Measurements from ENCODE around the gene RGMA.
"Not testable (repeated sequence)": the region's sequence is repeated elsewhere in the genome, so short reads cannot be mapped to it uniquely, and the experiment has no call there.

RGMA gene

GRCh38 chr15:93032515-93033206 lies 56.4 kb downstream of the RGMA start:
- DNase-seq, result not testable (repeated sequence)

GRCh38 chr15:93031557-93032384 lies 57.2 kb downstream of the RGMA start:
- DNase-seq, result not testable (repeated sequence)

GRCh38 chr15:93031103-93031464 lies 57.9 kb downstream of the RGMA start:
- no peak for DNase-seq

- peak; percentile 54 for DNase-seq
Observed at GRCh38 chr15:93030430-93031102, 58.4 kb downstream of the RGMA start.

GRCh38 chr15:93029836-93030429 lies 59.1 kb downstream of the RGMA start:
- no peak for DNase-seq

GRCh38 chr15:93029214-93029835 lies 59.7 kb downstream of the RGMA start:
- DNase-seq, result no peak

GRCh38 chr15:93028632-93029213 lies 60.3 kb downstream of the RGMA start:
- DNase-seq, result no peak

GRCh38 chr15:93028111-93028631 lies 60.8 kb downstream of the RGMA start:
- peak; percentile 5 for DNase-seq

GRCh38 chr15:93027413-93027812 lies 61.6 kb downstream of the RGMA start:
- DNase-seq, result no peak

- no peak for DNase-seq
Observed at GRCh38 chr15:93026380-93026817, 62.6 kb downstream of the RGMA start.

GRCh38 chr15:93025625-93025982 lies 63.4 kb downstream of the RGMA start:
- DNase-seq, result no peak

GRCh38 chr15:93024716-93025624 lies 64.0 kb downstream of the RGMA start:
- DNase-seq, result no peak

- no peak for DNase-seq
Observed at GRCh38 chr15:93024293-93024692, 64.7 kb downstream of the RGMA start.

- DNase-seq, result no peak
Observed at GRCh38 chr15:93020976-93021772, 67.8 kb downstream of the RGMA start.

GRCh38 chr15:93019971-93020370 lies 69.0 kb downstream of the RGMA start:
- DNase-seq, result no peak

GRCh38 chr15:93019090-93019489 lies 69.9 kb downstream of the RGMA start:
- DNase-seq, result no peak

GRCh38 chr15:93018574-93018973 lies 70.4 kb downstream of the RGMA start:
- no peak for DNase-seq

GRCh38 chr15:93017526-93017925 lies 71.5 kb downstream of the RGMA start:
- DNase-seq, result no peak

- no peak for DNase-seq
Observed at GRCh38 chr15:93012786-93013185, 76.2 kb downstream of the RGMA start.

GRCh38 chr15:93007994-93008393 lies 81.0 kb downstream of the RGMA start:
- no peak for DNase-seq

Measured in NCI-H1694 treated with DMSO at 0.1 percent for 48 hours (cell line).